Stimulated activated CD8-positive, alpha-beta memory T cell treated with anti-CD3 and anti-CD28 coated beads, Interleukin-7, amount 100 ng/mL, for 4 hours (primary cell): ENCODE data around the gene NXPH1.

ENCODE experiments used
- DNase-seq, 2 donors: peaks; one replicate each; pipeline ENCODE4 v3.0.0-alpha.2; 2020; ENCODE audit warnings: low read depth in 2 of 2

The NXPH1 gene

DNA sequence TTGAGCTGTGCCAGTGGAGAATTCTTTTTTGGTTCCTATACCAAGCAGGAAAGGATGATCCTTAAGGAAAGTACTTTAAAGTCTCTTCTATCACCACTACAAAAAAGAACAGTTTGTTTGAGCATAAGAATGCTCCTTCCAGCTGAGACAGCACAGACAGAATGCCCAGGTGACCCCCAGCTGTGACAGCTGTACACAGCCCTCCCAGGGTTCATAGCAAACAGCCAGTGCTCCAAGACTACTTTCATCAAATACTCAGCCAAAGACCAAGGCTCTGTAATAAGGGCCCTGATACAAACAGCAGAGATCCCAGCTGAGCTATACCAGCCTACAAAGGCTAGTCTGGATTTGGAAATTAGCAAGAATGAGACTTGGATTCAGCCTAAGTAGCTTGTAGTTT lies 65.7 kb downstream of the NXPH1 start:
- no peak for DNase-seq

DNA sequence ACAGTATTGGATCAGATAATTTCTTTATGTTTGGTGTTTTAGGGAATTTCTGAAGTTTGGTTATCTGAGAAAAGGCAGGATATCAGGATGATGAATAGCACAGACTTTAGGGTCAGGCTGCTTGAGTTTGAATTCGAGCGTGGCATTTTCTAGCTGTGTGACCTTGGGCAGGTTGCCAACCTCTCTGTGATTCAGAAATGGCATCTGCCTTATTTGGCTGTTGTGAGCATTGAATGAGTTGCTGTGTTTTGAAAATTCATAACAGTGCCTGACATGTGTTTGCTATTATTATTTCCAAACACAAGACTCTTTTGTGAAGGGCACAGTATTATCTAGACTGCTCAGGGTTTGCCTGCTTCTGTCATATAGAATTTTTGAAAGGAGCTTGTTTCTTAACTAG lies 66.9 kb downstream of the NXPH1 start:
- no peak for DNase-seq

DNA sequence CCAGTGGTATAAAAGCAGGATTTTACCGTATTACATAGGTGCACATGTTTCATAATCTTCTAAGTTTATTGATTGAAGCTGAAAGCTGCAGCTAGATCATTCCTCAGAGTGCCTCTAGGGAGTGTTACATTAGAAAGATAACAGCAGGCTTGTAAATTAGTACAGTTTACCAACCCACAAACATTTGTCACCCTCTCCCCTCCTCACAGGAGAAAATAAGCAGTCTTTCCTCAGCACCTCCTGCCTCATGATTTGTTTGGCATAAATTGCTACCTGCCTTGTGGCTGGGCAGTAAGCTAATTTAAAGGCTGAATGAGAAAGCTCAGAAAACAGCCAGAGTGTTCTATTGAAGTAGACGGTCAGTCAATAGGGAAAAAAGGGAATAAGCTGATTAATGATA lies 74.2 kb downstream of the NXPH1 start:
- DNase-seq, result no peak

DNA sequence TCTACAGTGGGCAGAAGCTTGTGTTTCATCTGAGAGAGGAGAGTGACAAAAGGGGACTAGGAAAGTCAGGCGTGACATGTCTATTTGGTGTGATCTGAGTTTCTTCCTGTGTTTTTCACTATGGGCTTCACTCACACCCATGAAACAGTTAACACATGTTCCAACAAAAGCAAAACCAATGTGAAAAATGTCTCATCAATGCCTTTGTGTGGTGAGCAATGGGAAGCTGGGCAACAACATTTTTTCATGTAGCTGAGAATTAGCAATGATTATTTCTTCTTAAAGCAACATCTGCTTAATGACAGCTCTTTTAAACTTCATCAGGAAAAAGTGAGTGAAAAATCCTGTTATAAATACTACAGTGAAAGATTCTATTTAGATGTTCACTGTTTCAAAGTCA lies 76.2 kb downstream of the NXPH1 start:
- DNase-seq, result no peak

DNA sequence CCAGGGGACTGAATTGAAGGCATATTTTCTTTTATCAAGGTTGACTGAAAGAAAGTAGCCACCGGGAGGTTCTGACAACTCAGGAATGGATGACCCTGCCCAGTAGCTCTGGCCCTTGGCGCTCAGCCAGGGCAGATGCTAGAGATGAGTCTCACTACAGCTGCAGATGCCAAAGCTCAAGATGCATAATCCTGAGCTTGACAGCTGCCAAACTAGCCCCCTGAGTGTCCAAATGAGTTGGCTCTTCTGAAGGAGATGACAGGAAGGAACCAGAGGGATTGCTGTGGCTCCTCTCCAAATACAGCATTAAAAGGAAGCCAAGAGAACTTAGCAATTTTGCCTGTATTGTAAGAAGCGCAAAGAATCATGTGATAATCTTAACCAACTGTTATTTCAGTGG lies 78.4 kb downstream of the NXPH1 start:
- no peak for DNase-seq

- no peak for DNase-seq
These were observed 81.5 kb downstream of the NXPH1 start for GRCh38 chr7:8514781-8515519.

DNA sequence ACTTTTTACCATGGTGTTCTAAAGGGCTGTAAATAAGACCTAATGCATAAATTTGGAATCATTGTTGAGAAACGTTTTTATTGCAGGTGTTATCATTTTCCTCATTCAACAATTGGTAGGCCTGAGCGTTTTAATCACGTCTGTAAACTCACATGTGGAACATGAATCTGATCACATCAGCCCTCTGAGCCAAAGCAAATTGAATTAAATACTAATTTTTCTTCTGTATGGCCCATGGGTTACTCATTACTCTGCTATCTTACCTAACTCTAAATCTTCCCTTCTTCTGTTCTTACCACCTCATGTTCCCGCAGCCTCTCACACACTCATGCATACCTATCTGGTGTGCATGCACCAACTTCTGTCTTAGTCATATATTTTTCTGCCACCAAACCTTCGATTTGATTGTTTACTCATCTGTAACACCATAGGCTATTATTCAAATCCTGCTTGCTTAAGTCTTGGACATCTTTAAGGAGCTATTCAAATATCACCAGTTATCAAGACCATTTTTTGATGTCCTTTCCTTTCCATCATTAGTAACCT lies 82.3 kb downstream of the NXPH1 start:
- no peak for DNase-seq

DNA sequence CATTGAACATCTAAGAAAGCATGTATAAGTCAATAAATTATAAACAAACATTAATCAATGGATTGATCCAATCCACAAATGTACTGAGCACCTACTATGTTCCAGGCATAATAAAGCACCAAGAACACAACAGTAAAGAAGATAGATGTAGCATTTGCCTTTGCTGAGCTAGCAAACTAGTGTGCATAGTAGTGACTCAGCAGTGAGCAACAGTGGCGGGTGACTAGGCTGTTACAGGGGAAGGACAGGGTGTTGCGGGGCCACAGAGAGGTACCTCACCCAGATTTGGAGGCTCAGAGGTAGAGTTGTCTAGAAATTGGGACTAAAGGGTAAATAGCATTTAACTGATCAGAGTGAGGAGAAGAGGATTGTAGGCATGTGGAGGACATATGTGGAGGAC lies 83.6 kb downstream of the NXPH1 start:
- DNase-seq, result no peak

- no peak for DNase-seq
These were observed 94.9 kb downstream of the NXPH1 start for GRCh38 chr7:8528311-8528710.

DNA sequence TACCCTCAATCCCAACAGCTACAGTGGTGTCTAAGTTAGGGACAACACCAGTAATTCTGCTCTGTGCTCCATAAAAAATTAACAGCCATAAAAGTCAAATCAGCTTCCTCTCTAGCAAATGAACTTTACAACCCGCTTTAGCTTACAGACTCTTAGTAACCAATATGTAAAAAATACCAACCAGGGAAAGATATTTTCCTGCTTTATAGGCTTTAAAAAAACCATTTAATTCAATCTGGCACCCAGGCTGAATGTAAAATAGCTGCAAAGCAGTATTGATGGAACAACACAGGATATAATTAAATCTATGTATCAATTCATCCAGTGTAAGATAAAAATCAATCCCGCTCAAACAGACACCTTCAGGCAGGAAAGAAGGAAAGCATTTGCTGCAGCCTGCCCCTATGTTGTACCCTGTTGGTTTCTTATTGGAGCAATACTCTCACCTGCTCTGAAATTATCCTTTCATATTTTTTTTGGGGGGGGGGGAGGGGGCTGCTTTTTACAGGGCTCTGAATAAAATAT lies 98.6 kb downstream of the NXPH1 start:
- DNase-seq, result no peak

DNA sequence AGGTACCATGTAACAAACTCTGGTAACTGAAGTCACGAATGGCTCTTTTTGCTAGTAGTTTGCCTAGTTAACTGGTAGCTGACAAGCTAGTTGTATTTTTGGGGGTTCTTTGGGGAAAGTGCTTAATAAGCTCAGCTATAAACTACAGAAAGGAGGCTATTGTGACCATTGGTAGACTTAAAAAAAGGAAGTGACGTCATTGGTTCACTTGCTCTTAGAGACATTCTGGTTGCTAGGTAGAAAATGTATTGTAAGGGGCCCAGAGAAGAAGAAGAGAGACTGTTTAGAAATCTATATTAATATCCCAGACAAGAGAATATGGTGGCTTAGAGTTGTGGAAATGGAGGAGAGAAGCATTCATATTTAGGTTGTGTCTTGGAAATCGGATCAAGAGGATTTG lies 103.0 kb downstream of the NXPH1 start:
- DNase-seq, result no peak

DNA sequence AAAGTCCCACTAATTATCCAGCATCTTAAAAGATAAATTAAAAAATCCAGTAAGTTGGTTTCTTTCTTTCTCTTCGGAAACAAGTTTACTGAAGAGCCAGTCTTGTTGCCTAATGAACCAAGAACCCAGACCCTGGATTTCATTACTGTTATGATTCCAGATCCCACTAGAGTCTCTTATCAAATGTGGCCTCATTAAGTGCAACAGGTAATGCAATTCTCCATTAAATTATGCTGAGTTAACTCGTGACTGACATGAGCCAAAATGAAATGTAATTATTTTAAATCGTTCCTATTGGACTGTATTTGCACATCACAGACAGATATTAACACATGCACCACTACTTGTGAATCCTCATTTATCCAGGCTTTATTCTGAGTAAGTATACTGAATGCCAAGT lies 115.6 kb downstream of the NXPH1 start:
- no peak for DNase-seq

- no peak for DNase-seq
These were observed 127.1 kb downstream of the NXPH1 start for GRCh38 chr7:8560501-8560900.

DNA sequence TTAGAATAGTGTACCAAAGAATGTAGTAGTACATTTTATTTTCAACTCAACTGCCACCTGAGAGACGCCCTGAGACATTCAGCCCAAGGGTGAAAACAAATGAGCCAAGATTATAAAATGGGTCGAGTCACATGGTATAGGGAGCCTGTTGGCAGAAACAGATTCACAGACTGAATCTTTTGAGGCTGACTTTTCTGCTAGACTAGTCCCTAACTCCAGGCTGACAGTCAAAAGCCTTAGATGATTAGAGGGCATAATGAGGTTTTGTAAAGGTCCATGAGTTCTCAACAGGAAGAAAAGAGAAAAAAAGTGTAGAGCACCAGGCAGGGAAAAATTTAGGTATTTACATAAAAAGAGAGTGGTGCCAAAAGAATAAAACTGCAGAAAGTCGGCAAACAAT lies 128.0 kb downstream of the NXPH1 start:
- no peak for DNase-seq

- DNase-seq, result no peak
These were observed 130.9 kb downstream of the NXPH1 start for GRCh38 chr7:8564281-8564680.

- DNase-seq, result no peak
These were observed 132.6 kb downstream of the NXPH1 start for GRCh38 chr7:8566016-8566415.

DNA sequence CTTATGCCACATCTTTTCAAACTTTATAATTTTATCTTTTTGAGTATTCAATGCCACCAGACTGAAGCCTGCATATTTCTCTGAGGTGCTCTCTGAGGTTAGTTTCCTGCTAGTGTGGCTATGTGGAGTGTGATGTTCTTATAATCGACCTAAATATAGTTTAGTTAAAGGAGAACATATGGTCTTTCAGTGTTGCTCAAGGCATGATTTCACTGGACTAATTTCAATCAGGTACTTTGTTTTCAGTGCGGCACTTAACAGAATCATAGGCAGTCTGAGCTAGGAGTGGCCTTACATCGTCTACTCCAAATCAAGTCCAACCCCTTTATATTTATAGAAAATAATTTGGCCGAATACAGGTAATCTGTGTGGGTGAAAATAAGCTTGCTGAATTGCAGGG lies 134.2 kb downstream of the NXPH1 start:
- DNase-seq, result no peak

GRCh38 chr7:8579661-8580194 lies 146.3 kb downstream of the NXPH1 start:
- no peak for DNase-seq

- no peak for DNase-seq
These were observed 148.4 kb downstream of the NXPH1 start for GRCh38 chr7:8581842-8582241.

- no peak for DNase-seq
These were observed 149.3 kb downstream of the NXPH1 start for GRCh38 chr7:8582728-8583127.

GRCh38 chr7:8585591-8585990 lies 152.2 kb downstream of the NXPH1 start:
- no peak for DNase-seq

GRCh38 chr7:8590225-8590624 lies 156.8 kb downstream of the NXPH1 start:
- DNase-seq, result no peak

DNA sequence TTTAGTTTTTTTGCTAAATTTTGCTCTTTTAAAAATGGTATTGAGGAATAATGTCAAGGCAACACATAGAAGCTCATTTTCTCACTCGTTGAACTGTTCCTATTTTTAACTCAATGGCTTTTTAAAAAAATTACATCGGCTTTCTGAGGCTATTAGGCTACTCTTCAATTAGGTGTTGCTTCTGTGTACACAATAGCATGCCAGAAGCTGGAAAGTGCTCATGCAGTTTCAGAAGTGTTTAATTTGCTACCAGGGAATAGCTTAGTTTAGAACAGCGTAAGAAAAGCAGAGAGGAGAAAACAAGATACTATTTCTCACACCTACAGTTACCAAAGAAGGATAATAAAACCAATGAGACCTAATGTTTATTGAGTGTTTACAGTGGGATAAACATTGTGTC lies 157.4 kb downstream of the NXPH1 start:
- no peak for DNase-seq

- no peak for DNase-seq
These were observed 157.9 kb downstream of the NXPH1 start for GRCh38 chr7:8591289-8591688.
